WTC11 (cell line): ENCODE data around the gene SH3TC1. TPM values are rescaled to one million over a fixed set of nuclear protein-coding genes. Genes with fewer than 3 reads are reported as not detected.

Experiments
- ATAC-seq: fragments of 200-7000 bp; cut with Tn5 transposase; 2 replicates; pipeline ENCODE4 v1.10.0; 2021; ENCODE audit warnings: mild to moderate bottlenecking, moderate library complexity
- CTCF ChIA-PET: fragments of 300-600 bp; sonication (Branson Sonifier 250); formaldehyde crosslinking; loops from one replicate; lab custom pipeline; 2021; ENCODE audit warnings: antibody characterized with exemption; lab: Charles Lee
- POLR2A ChIA-PET: fragments of 350-600 bp; sonication (Branson Sonifier 250); formaldehyde crosslinking; loops from one replicate; lab custom pipeline; 2021; ENCODE audit warnings: antibody characterized with exemption; lab: Charles Lee
- DNase-seq: peaks from one replicate; pipeline ENCODE4 v3.0.0; 2021; ENCODE audit warnings: low spot score
- H3K27ac Mint-ChIP-seq: 2 replicates; pipeline ENCODE4 v1.8.0; 2021; ENCODE audit warnings: mixed read lengths
- H3K27me3 Mint-ChIP-seq: 2 replicates; pipeline ENCODE4 v1.8.0; 2021; ENCODE audit warnings: low read depth, mild to moderate bottlenecking, moderate library complexity, mixed read lengths
- H3K36me3 Mint-ChIP-seq: 2 replicates; pipeline ENCODE4 v1.8.0; 2021; ENCODE audit warnings: mixed read lengths
- H3K4me1 Mint-ChIP-seq: 2 replicates; pipeline ENCODE4 v1.8.0; 2022; ENCODE audit warnings: mixed read lengths
- H3K4me3 Mint-ChIP-seq: 2 replicates; pipeline ENCODE4 v1.8.0; 2021; ENCODE audit warnings: mild to moderate bottlenecking, moderate library complexity, mixed read lengths
- H3K9me3 Mint-ChIP-seq: 2 replicates; pipeline ENCODE4 v1.8.0; 2021; ENCODE audit warnings: mixed read lengths
- CBFB ChIP-seq: sonication (generic); formaldehyde crosslinking; IDR thresholded peaks from 2 replicates; pipeline ENCODE4 v1.8.1; 2022; ENCODE audit warnings: mild to moderate bottlenecking, low read depth, missing genetic modification reagents
- ETV6 ChIP-seq: sonication (generic); formaldehyde crosslinking; IDR thresholded peaks from 2 replicates; pipeline ENCODE4 v1.8.1; 2022; ENCODE audit warnings: mild to moderate bottlenecking, missing genetic modification reagents
- FOXP1 ChIP-seq: sonication (generic); formaldehyde crosslinking; IDR thresholded peaks from 2 replicates; pipeline ENCODE4 v1.8.0; 2022; ENCODE audit warnings: missing genetic modification reagents, mild to moderate bottlenecking, moderate library complexity, borderline replicate concordance
- GABPB1 ChIP-seq: sonication (generic); formaldehyde crosslinking; IDR thresholded peaks from 2 replicates; pipeline ENCODE4 v1.8.1; 2023; ENCODE audit warnings: mild to moderate bottlenecking, missing genetic modification reagents
- IRF2 ChIP-seq: sonication (generic); formaldehyde crosslinking; IDR thresholded peaks from 2 replicates; pipeline ENCODE4 v1.8.0; 2022; ENCODE audit warnings: low read depth, missing genetic modification reagents, borderline replicate concordance
- JUN ChIP-seq: sonication (generic); formaldehyde crosslinking; IDR thresholded peaks from 2 replicates; pipeline ENCODE4 v1.8.0; 2023; ENCODE audit warnings: mild to moderate bottlenecking, missing genetic modification reagents
- KAT7 ChIP-seq: sonication (generic); formaldehyde crosslinking; IDR thresholded peaks from 2 replicates; pipeline ENCODE4 v1.8.1; 2023; ENCODE audit warnings: missing genetic modification reagents, mild to moderate bottlenecking, borderline replicate concordance
- MLX ChIP-seq: sonication (generic); formaldehyde crosslinking; IDR thresholded peaks from 2 replicates; pipeline ENCODE4 v1.8.1; 2023; ENCODE audit warnings: mild to moderate bottlenecking, missing genetic modification reagents, moderate library complexity
- MYBL2 ChIP-seq: sonication (generic); formaldehyde crosslinking; IDR thresholded peaks from 2 replicates; pipeline ENCODE4 v1.8.1; 2023; ENCODE audit warnings: mild to moderate bottlenecking, moderate library complexity, missing genetic modification reagents
- NR3C1 ChIP-seq: sonication (generic); formaldehyde crosslinking; conservative IDR thresholded peaks from 2 replicates; pipeline ENCODE4 v1.8.1; 2023; ENCODE audit warnings: low read depth, mild to moderate bottlenecking, missing genetic modification reagents
- SP1 ChIP-seq: sonication (generic); formaldehyde crosslinking; conservative IDR thresholded peaks from 2 replicates; pipeline ENCODE4 v1.8.1; 2022; ENCODE audit warnings: missing genetic modification reagents
- ZBTB21 ChIP-seq: sonication (generic); formaldehyde crosslinking; IDR thresholded peaks from 2 replicates; pipeline ENCODE4 v1.8.1; 2023; ENCODE audit warnings: mild to moderate bottlenecking, missing genetic modification reagents, borderline replicate concordance
- ZNF121 ChIP-seq: sonication (generic); formaldehyde crosslinking; IDR thresholded peaks from 2 replicates; pipeline ENCODE4 v1.8.0; 2023; ENCODE audit warnings: missing genetic modification reagents
- ZNF138 ChIP-seq: sonication (generic); formaldehyde crosslinking; conservative IDR thresholded peaks from 2 replicates; pipeline ENCODE4 v1.8.1; 2022; ENCODE audit warnings: mild to moderate bottlenecking, moderate library complexity, missing genetic modification reagents
- ZNF232 ChIP-seq: sonication (generic); formaldehyde crosslinking; IDR thresholded peaks from 2 replicates; pipeline ENCODE4 v1.8.0; 2022; ENCODE audit warnings: mild to moderate bottlenecking, missing genetic modification reagents
- ZNF263 ChIP-seq: sonication (generic); formaldehyde crosslinking; IDR thresholded peaks from 2 replicates; pipeline ENCODE4 v1.8.1; 2022; ENCODE audit warnings: low read depth, mild to moderate bottlenecking, moderate library complexity, missing genetic modification reagents
- ZNF317 ChIP-seq: sonication (generic); formaldehyde crosslinking; IDR thresholded peaks from 2 replicates; pipeline ENCODE4 v1.8.1; 2023; ENCODE audit warnings: low read depth, mild to moderate bottlenecking, moderate library complexity, missing genetic modification reagents, borderline replicate concordance
- ZNF423 ChIP-seq: fragments of 250-450 bp; sonication (Bioruptor Pico); IDR thresholded peaks from 2 replicates; pipeline ENCODE4 v2.1.2; 2022; ENCODE audit warnings: mild to moderate bottlenecking, moderate library complexity
- total RNA-seq: library from RNA; stranded (reverse); gene quantifications from 3 replicates; pipeline ENCODE4 v1.2.3, GENCODE V29; 2021
- TF ChIP-seq, protein P1 (sequence below): sonication (generic); formaldehyde crosslinking; IDR thresholded peaks from 2 replicates; pipeline ENCODE4 v1.8.0; 2023; ENCODE audit warnings: missing genetic modification reagents
- TF ChIP-seq, protein P2 (sequence below): sonication (generic); formaldehyde crosslinking; IDR thresholded peaks from 2 replicates; pipeline ENCODE4 v1.8.0; 2022; ENCODE audit warnings: mild to moderate bottlenecking, missing genetic modification reagents
- TF ChIP-seq, protein P3 (sequence below): sonication (generic); formaldehyde crosslinking; IDR thresholded peaks from 2 replicates; pipeline ENCODE4 v1.8.1; 2023; ENCODE audit warnings: mild to moderate bottlenecking, missing genetic modification reagents, borderline replicate concordance
- TF ChIP-seq, protein P4 (sequence below): sonication (generic); formaldehyde crosslinking; IDR thresholded peaks from 2 replicates; pipeline ENCODE4 v1.8.1; 2023; ENCODE audit warnings: mild to moderate bottlenecking, moderate library complexity, missing genetic modification reagents
- TF ChIP-seq, protein P5 (sequence below): fragments of 250-450 bp; sonication (Bioruptor Pico); IDR thresholded peaks from 2 replicates; pipeline ENCODE4 v1.8.0; 2021; ENCODE audit warnings: mild to moderate bottlenecking

SH3TC1 gene
- total RNA-seq, 1 experiment from 2014 or later, result 0.42 TPM

DNA sequence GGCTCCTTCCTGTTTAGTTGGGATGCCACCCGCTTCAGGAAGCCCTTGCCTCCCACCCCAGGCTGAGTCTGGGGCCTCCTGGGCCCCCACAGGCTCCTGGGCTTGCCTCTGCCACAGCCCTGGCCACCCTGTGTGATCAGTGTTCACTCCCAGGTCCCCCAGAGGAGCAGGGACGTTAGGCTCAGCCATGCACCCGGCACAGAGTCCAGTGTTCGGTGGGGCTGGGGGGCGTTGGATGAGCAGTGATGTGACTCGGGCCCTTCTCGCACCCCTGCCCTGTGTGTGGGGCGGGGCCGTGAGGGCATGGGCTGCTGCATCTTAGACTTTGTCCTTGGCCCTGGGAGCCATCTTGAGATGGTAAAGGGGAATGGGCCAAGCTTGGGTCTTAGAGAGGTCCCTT is 40.6 kb downstream of the SH3TC1 start (continued):
- TF ChIP-seq ZBTB21 (CRISPR knock-in tag) (no peak), ZNF138 (no peak), ZNF232 (CRISPR knock-in tag) (no peak), GABPB1 (no peak), CBFB (CRISPR knock-in tag) (no peak), FOXP1 (CRISPR knock-in tag) (no peak)
- TF ChIP-seq, protein P1, sequence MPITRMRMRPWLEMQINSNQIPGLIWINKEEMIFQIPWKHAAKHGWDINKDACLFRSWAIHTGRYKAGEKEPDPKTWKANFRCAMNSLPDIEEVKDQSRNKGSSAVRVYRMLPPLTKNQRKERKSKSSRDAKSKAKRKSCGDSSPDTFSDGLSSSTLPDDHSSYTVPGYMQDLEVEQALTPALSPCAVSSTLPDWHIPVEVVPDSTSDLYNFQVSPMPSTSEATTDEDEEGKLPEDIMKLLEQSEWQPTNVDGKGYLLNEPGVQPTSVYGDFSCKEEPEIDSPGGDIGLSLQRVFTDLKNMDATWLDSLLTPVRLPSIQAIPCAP (CRISPR knock-in tag), result no peak
- TF ChIP-seq, protein P2, sequence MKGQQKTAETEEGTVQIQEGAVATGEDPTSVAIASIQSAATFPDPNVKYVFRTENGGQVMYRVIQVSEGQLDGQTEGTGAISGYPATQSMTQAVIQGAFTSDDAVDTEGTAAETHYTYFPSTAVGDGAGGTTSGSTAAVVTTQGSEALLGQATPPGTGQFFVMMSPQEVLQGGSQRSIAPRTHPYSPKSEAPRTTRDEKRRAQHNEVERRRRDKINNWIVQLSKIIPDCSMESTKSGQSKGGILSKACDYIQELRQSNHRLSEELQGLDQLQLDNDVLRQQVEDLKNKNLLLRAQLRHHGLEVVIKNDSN (CRISPR knock-in tag), result no peak

- Mint-ChIP-seq H3K36me3 (no peaks in the 10 kb centered on the region), H3K9me3 (no peaks in the 10 kb centered on the region), H3K27ac (no peak overlapping the region), H3K4me1 (no peaks in the 10 kb centered on the region), H3K27me3 (no peaks in the 10 kb centered on the region; the same call in 1 of the 2 replicates), H3K4me3 (no peak overlapping the region)
- ChIA-PET POLR2A (no interaction called here), CTCF (interaction anchor here (0.7 to 3.2 kb wide), 5 partner anchors 27 to 162 kb away, joined by 3 to 30 read pairs (median 4); no protein-coding TSS in a partner anchor)
- TF ChIP-seq KAT7 (CRISPR knock-in tag) (no peak), ZNF423 (no peak), MYBL2 (CRISPR knock-in tag) (no peak), IRF2 (no peak), ZNF317 (CRISPR knock-in tag) (no peak), NR3C1 (CRISPR knock-in tag) (no peak), ZNF121 (no peak), JUN (no peak), MLX (CRISPR knock-in tag) (no peak), SP1 (CRISPR knock-in tag) (no peak), ZNF263 (CRISPR knock-in tag) (no peak), ETV6 (CRISPR knock-in tag) (no peak)
- TF ChIP-seq, protein P3, sequence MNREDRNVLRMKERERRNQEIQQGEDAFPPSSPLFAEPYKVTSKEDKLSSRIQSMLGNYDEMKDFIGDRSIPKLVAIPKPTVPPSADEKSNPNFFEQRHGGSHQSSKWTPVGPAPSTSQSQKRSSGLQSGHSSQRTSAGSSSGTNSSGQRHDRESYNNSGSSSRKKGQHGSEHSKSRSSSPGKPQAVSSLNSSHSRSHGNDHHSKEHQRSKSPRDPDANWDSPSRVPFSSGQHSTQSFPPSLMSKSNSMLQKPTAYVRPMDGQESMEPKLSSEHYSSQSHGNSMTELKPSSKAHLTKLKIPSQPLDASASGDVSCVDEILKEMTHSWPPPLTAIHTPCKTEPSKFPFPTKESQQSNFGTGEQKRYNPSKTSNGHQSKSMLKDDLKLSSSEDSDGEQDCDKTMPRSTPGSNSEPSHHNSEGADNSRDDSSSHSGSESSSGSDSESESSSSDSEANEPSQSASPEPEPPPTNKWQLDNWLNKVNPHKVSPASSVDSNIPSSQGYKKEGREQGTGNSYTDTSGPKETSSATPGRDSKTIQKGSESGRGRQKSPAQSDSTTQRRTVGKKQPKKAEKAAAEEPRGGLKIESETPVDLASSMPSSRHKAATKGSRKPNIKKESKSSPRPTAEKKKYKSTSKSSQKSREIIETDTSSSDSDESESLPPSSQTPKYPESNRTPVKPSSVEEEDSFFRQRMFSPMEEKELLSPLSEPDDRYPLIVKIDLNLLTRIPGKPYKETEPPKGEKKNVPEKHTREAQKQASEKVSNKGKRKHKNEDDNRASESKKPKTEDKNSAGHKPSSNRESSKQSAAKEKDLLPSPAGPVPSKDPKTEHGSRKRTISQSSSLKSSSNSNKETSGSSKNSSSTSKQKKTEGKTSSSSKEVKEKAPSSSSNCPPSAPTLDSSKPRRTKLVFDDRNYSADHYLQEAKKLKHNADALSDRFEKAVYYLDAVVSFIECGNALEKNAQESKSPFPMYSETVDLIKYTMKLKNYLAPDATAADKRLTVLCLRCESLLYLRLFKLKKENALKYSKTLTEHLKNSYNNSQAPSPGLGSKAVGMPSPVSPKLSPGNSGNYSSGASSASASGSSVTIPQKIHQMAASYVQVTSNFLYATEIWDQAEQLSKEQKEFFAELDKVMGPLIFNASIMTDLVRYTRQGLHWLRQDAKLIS, result no peak
- TF ChIP-seq, protein P4, sequence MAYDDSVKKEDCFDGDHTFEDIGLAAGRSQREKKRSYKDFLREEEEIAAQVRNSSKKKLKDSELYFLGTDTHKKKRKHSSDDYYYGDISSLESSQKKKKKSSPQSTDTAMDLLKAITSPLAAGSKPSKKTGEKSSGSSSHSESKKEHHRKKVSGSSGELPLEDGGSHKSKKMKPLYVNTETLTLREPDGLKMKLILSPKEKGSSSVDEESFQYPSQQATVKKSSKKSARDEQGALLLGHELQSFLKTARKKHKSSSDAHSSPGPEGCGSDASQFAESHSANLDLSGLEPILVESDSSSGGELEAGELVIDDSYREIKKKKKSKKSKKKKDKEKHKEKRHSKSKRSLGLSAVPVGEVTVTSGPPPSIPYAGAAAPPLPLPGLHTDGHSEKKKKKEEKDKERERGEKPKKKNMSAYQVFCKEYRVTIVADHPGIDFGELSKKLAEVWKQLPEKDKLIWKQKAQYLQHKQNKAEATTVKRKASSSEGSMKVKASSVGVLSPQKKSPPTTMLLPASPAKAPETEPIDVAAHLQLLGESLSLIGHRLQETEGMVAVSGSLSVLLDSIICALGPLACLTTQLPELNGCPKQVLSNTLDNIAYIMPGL, result no peak
- TF ChIP-seq, protein P5, sequence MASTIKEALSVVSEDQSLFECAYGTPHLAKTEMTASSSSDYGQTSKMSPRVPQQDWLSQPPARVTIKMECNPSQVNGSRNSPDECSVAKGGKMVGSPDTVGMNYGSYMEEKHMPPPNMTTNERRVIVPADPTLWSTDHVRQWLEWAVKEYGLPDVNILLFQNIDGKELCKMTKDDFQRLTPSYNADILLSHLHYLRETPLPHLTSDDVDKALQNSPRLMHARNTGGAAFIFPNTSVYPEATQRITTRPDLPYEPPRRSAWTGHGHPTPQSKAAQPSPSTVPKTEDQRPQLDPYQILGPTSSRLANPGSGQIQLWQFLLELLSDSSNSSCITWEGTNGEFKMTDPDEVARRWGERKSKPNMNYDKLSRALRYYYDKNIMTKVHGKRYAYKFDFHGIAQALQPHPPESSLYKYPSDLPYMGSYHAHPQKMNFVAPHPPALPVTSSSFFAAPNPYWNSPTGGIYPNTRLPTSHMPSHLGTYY, result no peak
- ATAC-seq (no peak), DNase-seq (no peak)
Observed at GRCh38 chr4:8240211-8241041, 41.3 kb downstream of the SH3TC1 start.
